ENCODE results near the gene PRKCA. TPM values are rescaled to one million over a fixed set of nuclear protein-coding genes. Genes with fewer than 3 reads are reported as not detected.

The PRKCA gene
- total RNA-seq, 1 experiment from 2014 or later = 29.5 TPM

- no peak; the same call in 1 of the 2 replicates for ATAC-seq
- H3K27ac Mint-ChIP-seq = peak overlapping the region; percentile 79; the same call in 1 of the 2 replicates
- H3K36me3 Mint-ChIP-seq = no peaks in the 10 kb centered on the region
- no peak for DNase-seq (ENCODE audit: low spot score)
- POLR2A ChIA-PET = no interaction called here
- H3K4me1 Mint-ChIP-seq = peaks cover 70% of the 10 kb centered on the region
- H3K27me3 Mint-ChIP-seq (ENCODE audit: low read depth) = no peaks in the 10 kb centered on the region
- H3K4me3 Mint-ChIP-seq = no peak overlapping the region
- CTCF ChIA-PET = interaction anchor here (0.6 to 1.5 kb wide), 4 partner anchors 10 to 208 kb away, joined by 3 to 5 read pairs (median 3); no protein-coding TSS in a partner anchor
- TF ChIP-seq ZBTB43 (CRISPR knock-in tag; IDR thresholded peaks at IDR 0.05) (no peak), EMX1 (CRISPR knock-in tag; IDR thresholded peaks at IDR 0.05) (no peak), MLX (CRISPR knock-in tag; IDR thresholded peaks at IDR 0.05) (no peak)
- no peaks in the 10 kb centered on the region for H3K9me3 Mint-ChIP-seq
Observed at GRCh38 chr17:66469088-66469442, 166.7 kb downstream of the PRKCA start.

- Mint-ChIP-seq H3K4me1 (peaks cover 74% of the 10 kb centered on the region), H3K27ac (no peak overlapping the region), H3K27me3 (ENCODE audit: low read depth) (no peaks in the 10 kb centered on the region), H3K36me3 (no peaks in the 10 kb centered on the region), H3K4me3 (no peak overlapping the region), H3K9me3 (no peaks in the 10 kb centered on the region)
- ChIA-PET CTCF (interaction anchor here (0.6 to 1.5 kb wide), 3 partner anchors 11 to 208 kb away, joined by 3 to 5 read pairs (median 3); no protein-coding TSS in a partner anchor), POLR2A (no interaction called here)
- ATAC-seq (no peak), DNase-seq (ENCODE audit: low spot score) (no peak)
- TF ChIP-seq AR (CRISPR knock-in tag; IDR thresholded peaks at IDR 0.05) (no peak), PRDM15 (CRISPR knock-in tag; IDR thresholded peaks at IDR 0.05) (no peak), PREB (CRISPR knock-in tag; IDR thresholded peaks at IDR 0.05; ENCODE audit: borderline replicate concordance) (no peak), E2F1 (CRISPR knock-in tag; IDR thresholded peaks at IDR 0.05) (no peak), FOXJ3 (CRISPR knock-in tag; IDR thresholded peaks at IDR 0.05; ENCODE audit: borderline replicate concordance) (no peak), NR2C2 (CRISPR knock-in tag; IDR thresholded peaks at IDR 0.05) (no peak), MAX (CRISPR knock-in tag; IDR thresholded peaks at IDR 0.05) (no peak), ZNF425 (CRISPR knock-in tag; conservative IDR thresholded peaks at IDR 0.05) (no peak), ATF1 (CRISPR knock-in tag; IDR thresholded peaks at IDR 0.05) (no peak), ZNF532 (CRISPR knock-in tag; IDR thresholded peaks at IDR 0.05; ENCODE audit: borderline replicate concordance) (no peak), ESRRA (CRISPR knock-in tag; IDR thresholded peaks at IDR 0.05; ENCODE audit: borderline replicate concordance) (no peak)
Observed at GRCh38 chr17:66469461-66469860, 167.0 kb downstream of the PRKCA start.

Data from WTC11 (cell line).